ENCODE results near the gene TNFSF15.

DNA sequence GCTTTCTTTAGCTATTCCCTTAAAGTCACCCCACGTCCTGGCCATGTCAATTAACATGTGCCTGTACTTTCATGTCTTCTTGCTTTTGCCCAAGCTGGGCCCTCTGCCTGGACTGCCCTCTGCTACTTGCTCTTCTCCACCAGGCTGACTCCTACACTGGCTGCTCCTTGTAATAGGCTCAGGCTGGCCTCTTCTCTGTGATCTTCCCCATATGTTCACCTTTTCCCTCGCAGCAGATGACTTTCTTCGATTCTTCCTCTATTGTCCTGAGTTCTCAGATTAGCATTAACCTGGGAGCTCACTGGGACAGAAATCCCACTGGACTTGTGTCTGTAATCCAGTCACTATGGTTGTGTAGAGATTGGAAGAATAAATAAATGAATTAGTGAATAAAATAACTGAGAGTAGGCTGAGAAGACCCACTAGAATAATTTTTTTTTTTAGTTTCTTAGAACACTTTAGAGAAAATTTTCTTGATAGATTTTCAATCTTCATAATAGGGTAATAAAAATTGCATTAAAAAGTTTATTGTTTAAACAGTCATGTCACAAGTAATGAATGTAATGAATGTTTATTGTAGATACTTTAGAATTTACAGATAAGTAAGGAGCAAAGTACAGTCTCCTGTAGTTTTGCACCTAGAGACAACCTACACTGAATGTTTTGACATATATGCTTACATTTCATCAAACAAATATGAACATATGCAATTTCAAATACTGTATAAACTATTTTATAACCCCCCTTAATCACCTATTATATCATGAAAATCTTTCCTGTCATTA is 47.4 kb upstream of the TNFSF15 start:
- no peak for TF ChIP-seq EZH2phosphoT487 (IDR thresholded peaks at IDR 0.05; ENCODE audit: insufficient read depth, low read depth)
- TF ChIP-seq EZH2 (IDR thresholded peaks at IDR 0.05; ENCODE audit: insufficient read depth, poor library complexity, severe bottlenecking) = no peak

All from GM23248 (cell line).